Endodermal cell (in vitro differentiated cells): ENCODE measurements around the gene SLC6A9. TPM values are rescaled to one million over a fixed set of nuclear protein-coding genes. Genes with fewer than 3 reads are reported as not detected.
A peak's percentile ranks its signal among the peaks of the same experiment; 100 is the strongest.

ENCODE experiments used
- DNase-seq: peaks from one replicate; pipeline ENCODE4 v3.0.0-alpha.2; 2017
- H3K27ac ChIP-seq: 2 replicates; pipeline ENCODE4 v1.5.1; 2013; ENCODE audit warnings: mild to moderate bottlenecking, low read depth, low read length, moderate library complexity
- H3K27me3 ChIP-seq: 2 replicates; pipeline ENCODE4 v1.6.1; 2013; ENCODE audit warnings: mild to moderate bottlenecking, low read length, moderate library complexity; ENCODE audit not compliant: insufficient read depth, control insufficient read depth, poor library complexity, severe bottlenecking
- H3K36me3 ChIP-seq: 2 replicates; pipeline ENCODE4 v1.7.0; 2013; ENCODE audit warnings: mild to moderate bottlenecking, low read length, moderate library complexity; ENCODE audit not compliant: control insufficient read depth, insufficient read depth
- H3K4me1 ChIP-seq: one replicate; pipeline ENCODE4 v1.7.0; 2013; ENCODE audit warnings: low read length; ENCODE audit not compliant: control insufficient read depth, insufficient read depth
- H3K4me3 ChIP-seq: 2 replicates; pipeline ENCODE4 v1.5.1; 2013; ENCODE audit warnings: mild to moderate bottlenecking, low read length, moderate library complexity
- H3K9ac ChIP-seq: 2 replicates; pipeline ENCODE4 v1.6.1; 2013; ENCODE audit warnings: mild to moderate bottlenecking, low read length, moderate library complexity; ENCODE audit not compliant: poor library complexity, severe bottlenecking; ENCODE audit errors: extremely low read depth
- H3K9me3 ChIP-seq: 2 replicates; pipeline ENCODE4 v1.6.1; 2013; ENCODE audit warnings: mild to moderate bottlenecking, low read length, moderate library complexity; ENCODE audit not compliant: control insufficient read depth
- H3K27ac Mint-ChIP-seq: 2 replicates; pipeline ENCODE4 v1.8.0; 2020; ENCODE audit warnings: mixed read lengths
- H3K27me3 Mint-ChIP-seq: 2 replicates; pipeline ENCODE4 v1.8.0; 2021; ENCODE audit warnings: mild to moderate bottlenecking, mixed read lengths; ENCODE audit not compliant: insufficient read depth
- H3K36me3 Mint-ChIP-seq: 2 replicates; pipeline ENCODE4 v1.8.0; 2020; ENCODE audit warnings: low read depth, mixed read lengths
- H3K4me1 Mint-ChIP-seq: 2 replicates; pipeline ENCODE4 v1.8.0; 2020; ENCODE audit warnings: mixed read lengths
- H3K4me3 Mint-ChIP-seq: 2 replicates; pipeline ENCODE4 v1.8.0; 2020; ENCODE audit warnings: mild to moderate bottlenecking, moderate library complexity, mixed read lengths
- H3K9me3 Mint-ChIP-seq: 2 replicates; pipeline ENCODE4 v1.8.0; 2020; ENCODE audit warnings: mild to moderate bottlenecking, mixed read lengths
- WGBS, 2 experiments: methylation state at CpG; one replicate each; pipeline versions ENCODE4 v1.1.5 to v1.1.7; 2013; ENCODE audit warnings: missing lambda C conversion rate in 2 of 2, mixed read lengths in 1 of 2; ENCODE audit not compliant: insufficient coverage in 1 of 2, insufficient read length in 1 of 2; 5-methylcytosine and 5-hydroxymethylcytosine counted together
- total RNA-seq, 2 donors: library from RNA; stranded (reverse); fragmentation: NEBNext Ultra II Directional in 1 of 2; extraction: Animal tissue kit (Norgen Biotek cat#: 25700) in 1 of 2; gene quantifications; 2 replicates in 1 of 2; 3 replicates in 1 of 2; pipeline ENCODE4 v1.2.1, GENCODE V29; 2021
- TF ChIP-seq, protein P1 (sequence below): fragments of 200-600 bp; sonication (generic); conservative IDR thresholded peaks from 2 replicates; pipeline ENCODE4 v1.5.0; 2021; ENCODE audit warnings: antibody characterized with exemption, mild to moderate bottlenecking

SLC6A9 gene
- total RNA-seq, 2 donors from 2014 or later: 5.7 to 11.4 TPM

DNA sequence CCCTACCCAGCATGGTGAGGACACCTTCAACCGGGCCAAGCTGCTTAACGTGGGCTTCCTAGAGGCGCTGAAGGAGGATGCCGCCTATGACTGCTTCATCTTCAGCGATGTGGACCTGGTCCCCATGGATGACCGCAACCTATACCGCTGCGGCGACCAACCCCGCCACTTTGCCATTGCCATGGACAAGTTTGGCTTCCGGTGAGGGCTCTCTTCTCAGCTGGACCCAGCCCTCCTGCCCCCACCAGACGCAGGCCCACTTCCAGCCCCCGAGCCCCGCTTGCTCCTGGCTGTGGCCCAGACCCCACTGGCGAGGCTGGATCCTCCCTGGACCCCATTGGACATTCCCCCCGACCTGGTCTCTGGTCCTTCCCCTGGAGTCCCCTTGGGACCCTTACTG lies 46.4 kb downstream of the SLC6A9 start:
- TF ChIP-seq, protein P1, sequence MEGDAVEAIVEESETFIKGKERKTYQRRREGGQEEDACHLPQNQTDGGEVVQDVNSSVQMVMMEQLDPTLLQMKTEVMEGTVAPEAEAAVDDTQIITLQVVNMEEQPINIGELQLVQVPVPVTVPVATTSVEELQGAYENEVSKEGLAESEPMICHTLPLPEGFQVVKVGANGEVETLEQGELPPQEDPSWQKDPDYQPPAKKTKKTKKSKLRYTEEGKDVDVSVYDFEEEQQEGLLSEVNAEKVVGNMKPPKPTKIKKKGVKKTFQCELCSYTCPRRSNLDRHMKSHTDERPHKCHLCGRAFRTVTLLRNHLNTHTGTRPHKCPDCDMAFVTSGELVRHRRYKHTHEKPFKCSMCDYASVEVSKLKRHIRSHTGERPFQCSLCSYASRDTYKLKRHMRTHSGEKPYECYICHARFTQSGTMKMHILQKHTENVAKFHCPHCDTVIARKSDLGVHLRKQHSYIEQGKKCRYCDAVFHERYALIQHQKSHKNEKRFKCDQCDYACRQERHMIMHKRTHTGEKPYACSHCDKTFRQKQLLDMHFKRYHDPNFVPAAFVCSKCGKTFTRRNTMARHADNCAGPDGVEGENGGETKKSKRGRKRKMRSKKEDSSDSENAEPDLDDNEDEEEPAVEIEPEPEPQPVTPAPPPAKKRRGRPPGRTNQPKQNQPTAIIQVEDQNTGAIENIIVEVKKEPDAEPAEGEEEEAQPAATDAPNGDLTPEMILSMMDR: no peak
- Histone ChIP-seq H3K36me3 (peaks cover 16% of the 10 kb centered on the region), H3K4me3 (no peak overlapping the region), H3K4me1 (peaks cover 4% of the 10 kb centered on the region), H3K9me3 (no peaks in the 10 kb centered on the region), H3K27ac (no peak overlapping the region), H3K27me3 (no peaks in the 10 kb centered on the region), H3K9ac (no peak overlapping the region)
- peaks cover 26% of the 10 kb centered on the region for H3K4me1 Mint-ChIP-seq
- H3K27me3 Mint-ChIP-seq: no peaks in the 10 kb centered on the region
- no peak overlapping the region for H3K4me3 Mint-ChIP-seq
- 95 to 98% methylated on average over 16 of the region's 16 CpGs for WGBS, 2 experiments
- no peak for DNase-seq
- no peak overlapping the region for H3K27ac Mint-ChIP-seq
- H3K9me3 Mint-ChIP-seq: no peaks in the 10 kb centered on the region
- peaks cover 26% of the 10 kb centered on the region for H3K36me3 Mint-ChIP-seq

DNA sequence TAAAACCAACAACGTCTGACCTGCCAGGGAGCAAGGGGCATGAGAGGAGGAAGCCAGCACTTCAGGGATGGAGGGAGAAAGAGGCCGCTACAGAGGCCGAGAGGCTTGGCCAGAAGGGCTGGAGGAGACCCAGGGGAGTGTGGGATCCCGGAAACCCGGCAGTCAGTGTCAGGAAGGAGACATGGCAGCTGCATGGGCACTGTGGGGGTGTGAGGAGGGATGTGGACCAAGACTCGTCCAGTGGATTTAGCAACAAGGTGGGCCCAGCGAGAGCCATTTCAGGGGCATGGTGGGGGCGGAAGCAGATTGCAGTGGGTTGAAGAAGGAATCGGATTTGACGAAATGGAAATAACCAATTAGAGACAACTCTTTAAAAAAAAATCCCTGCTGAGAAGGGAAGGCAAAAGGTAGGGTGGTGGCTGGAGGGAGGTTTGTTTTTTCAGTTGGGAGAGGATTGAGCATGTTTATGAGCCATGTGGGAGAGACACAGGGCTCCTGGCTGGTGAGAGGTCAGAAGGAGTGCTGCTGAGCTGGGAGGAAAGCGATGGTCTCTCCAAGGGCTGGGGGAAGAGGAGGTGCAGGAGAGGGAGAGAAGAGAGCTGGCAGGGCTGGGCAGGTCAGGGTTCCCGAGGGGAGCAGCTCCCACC lies 47.9 kb downstream of the SLC6A9 start:
- no peak overlapping the region for H3K9ac ChIP-seq
- 93 to 97% methylated on average over 7 to 12 of the region's 12 CpGs for WGBS, 2 experiments
- peaks cover 16% of the 10 kb centered on the region for H3K36me3 ChIP-seq
- H3K27me3 Mint-ChIP-seq: no peaks in the 10 kb centered on the region
- H3K9me3 ChIP-seq: no peaks in the 10 kb centered on the region
- peaks cover 26% of the 10 kb centered on the region for H3K36me3 Mint-ChIP-seq
- H3K27ac ChIP-seq: no peak overlapping the region
- H3K9me3 Mint-ChIP-seq: no peaks in the 10 kb centered on the region
- H3K4me1 Mint-ChIP-seq: peaks cover 31% of the 10 kb centered on the region
- peaks cover 4% of the 10 kb centered on the region for H3K4me1 ChIP-seq
- no peaks in the 10 kb centered on the region for H3K27me3 ChIP-seq
- DNase-seq: no peak
- H3K4me3 Mint-ChIP-seq: no peak overlapping the region
- H3K27ac Mint-ChIP-seq: peak overlapping the region; percentile 2
- no peak overlapping the region for H3K4me3 ChIP-seq
- TF ChIP-seq, protein P1: no peak

DNA sequence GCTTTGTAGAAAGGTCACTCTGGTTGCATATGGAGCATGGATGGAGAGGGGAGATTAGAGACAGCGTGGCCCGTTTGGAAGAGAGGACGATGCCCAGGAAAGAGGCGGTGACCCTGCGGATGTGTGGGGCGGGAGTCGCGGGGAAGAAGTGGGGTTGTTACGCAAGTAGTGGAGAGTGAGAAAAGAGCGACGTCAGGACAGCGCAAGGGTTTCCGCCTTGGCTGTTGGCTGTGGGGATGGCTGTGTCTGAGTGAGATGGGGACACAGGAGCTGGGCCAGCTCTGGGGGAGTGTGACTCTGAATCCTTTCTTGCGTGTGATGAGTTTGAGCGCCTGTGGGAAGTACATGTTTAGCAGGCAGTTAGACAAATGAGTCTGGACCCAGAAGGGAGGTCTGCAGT lies 48.5 kb downstream of the SLC6A9 start:
- TF ChIP-seq, protein P1: no peak
- DNase-seq: no peak
- Histone ChIP-seq H3K4me1 (peaks cover 4% of the 10 kb centered on the region), H3K9ac (no peak overlapping the region), H3K27me3 (no peaks in the 10 kb centered on the region), H3K36me3 (peaks cover 18% of the 10 kb centered on the region), H3K27ac (no peak overlapping the region), H3K4me3 (no peak overlapping the region), H3K9me3 (no peaks in the 10 kb centered on the region)
- H3K9me3 Mint-ChIP-seq: no peaks in the 10 kb centered on the region
- H3K27me3 Mint-ChIP-seq: no peaks in the 10 kb centered on the region
- WGBS, 2 experiments: 89 to 93% methylated on average over 7 to 15 of the region's 15 CpGs
- H3K4me1 Mint-ChIP-seq: peaks cover 33% of the 10 kb centered on the region
- peaks cover 29% of the 10 kb centered on the region for H3K36me3 Mint-ChIP-seq
- H3K4me3 Mint-ChIP-seq: no peak overlapping the region
- no peak overlapping the region for H3K27ac Mint-ChIP-seq
